Hepatocyte (in vitro differentiated cells): ENCODE measurements around the gene ANXA1.

Experiments
- EZH2 ChIP-seq: fragments of 200-600 bp; sonication (generic); IDR thresholded peaks from 2 replicates; pipeline ENCODE4 v1.6.1; 2016; ENCODE audit warnings: antibody characterized with exemption, mild to moderate bottlenecking, borderline replicate concordance
- EZH2phosphoT487 ChIP-seq: fragments of 200-600 bp; sonication (generic); IDR thresholded peaks from one replicate; pipeline ENCODE4 v1.6.1; 2018; ENCODE audit warnings: antibody characterized with exemption, mild to moderate bottlenecking, low read depth, moderate library complexity; ENCODE audit not compliant: unreplicated experiment, severe bottlenecking
- TF ChIP-seq, protein P1 (sequence below): fragments of 200-600 bp; sonication (generic); IDR thresholded peaks from 2 replicates; pipeline ENCODE4 v1.5.1; 2016; ENCODE audit warnings: antibody characterized with exemption, mild to moderate bottlenecking; ENCODE audit not compliant: poor library complexity

- TF ChIP-seq, protein P1, sequence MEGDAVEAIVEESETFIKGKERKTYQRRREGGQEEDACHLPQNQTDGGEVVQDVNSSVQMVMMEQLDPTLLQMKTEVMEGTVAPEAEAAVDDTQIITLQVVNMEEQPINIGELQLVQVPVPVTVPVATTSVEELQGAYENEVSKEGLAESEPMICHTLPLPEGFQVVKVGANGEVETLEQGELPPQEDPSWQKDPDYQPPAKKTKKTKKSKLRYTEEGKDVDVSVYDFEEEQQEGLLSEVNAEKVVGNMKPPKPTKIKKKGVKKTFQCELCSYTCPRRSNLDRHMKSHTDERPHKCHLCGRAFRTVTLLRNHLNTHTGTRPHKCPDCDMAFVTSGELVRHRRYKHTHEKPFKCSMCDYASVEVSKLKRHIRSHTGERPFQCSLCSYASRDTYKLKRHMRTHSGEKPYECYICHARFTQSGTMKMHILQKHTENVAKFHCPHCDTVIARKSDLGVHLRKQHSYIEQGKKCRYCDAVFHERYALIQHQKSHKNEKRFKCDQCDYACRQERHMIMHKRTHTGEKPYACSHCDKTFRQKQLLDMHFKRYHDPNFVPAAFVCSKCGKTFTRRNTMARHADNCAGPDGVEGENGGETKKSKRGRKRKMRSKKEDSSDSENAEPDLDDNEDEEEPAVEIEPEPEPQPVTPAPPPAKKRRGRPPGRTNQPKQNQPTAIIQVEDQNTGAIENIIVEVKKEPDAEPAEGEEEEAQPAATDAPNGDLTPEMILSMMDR: no peak
- TF ChIP-seq EZH2 (no peak), EZH2phosphoT487 (no peak)
Observed at GRCh38 chr9:73182928-73183327, 31.3 kb downstream of the ANXA1 start.
